ENCODE results near the gene WDR88.

The WDR88 gene

GRCh38 chr19:33177417-33177979, 45.6 kb downstream of the WDR88 start:
- TF ChIP-seq EZH2 (IDR thresholded peaks at IDR 0.05; ENCODE audit: borderline replicate concordance, low read length) (no peak), CTCF (IDR thresholded peaks at IDR 0.05; ENCODE audit: low read length) (peak; percentile 48; the same call in 1 of the 2 replicates)
- peak overlapping the region; percentile 78 for H3K4me2 ChIP-seq (ENCODE audit: low read length)
- H3K27me3 ChIP-seq (ENCODE audit: insufficient read depth, low read length) = no peaks in the 10 kb centered on the region
- no peaks in the 10 kb centered on the region for H3K9me3 ChIP-seq (ENCODE audit: low read length)
- H3K9me2 ChIP-seq (ENCODE audit: low read depth, low read length) = no peaks in the 10 kb centered on the region
- no peaks in the 10 kb centered on the region for H4K20me1 ChIP-seq (ENCODE audit: insufficient read depth, low read length)
- H3K36me3 ChIP-seq (ENCODE audit: insufficient read depth, low read length) = no peaks in the 10 kb centered on the region
- no peaks in the 10 kb centered on the region for H3K79me2 ChIP-seq (ENCODE audit: insufficient read depth, low read length)
- H3K9ac ChIP-seq (ENCODE audit: low read length) = peak overlapping the region; percentile 38; the same call in 1 of the 2 replicates
- peaks cover 19% of the 10 kb centered on the region for H3K4me1 ChIP-seq (ENCODE audit: insufficient read depth, low read length, severe bottlenecking)
- H2AFZ ChIP-seq (ENCODE audit: low read length) = no peak overlapping the region
- H3K27ac ChIP-seq (ENCODE audit: low read depth, low read length, poor library complexity, severe bottlenecking) = no peak overlapping the region
- peak overlapping the region; percentile 80 for H3K4me3 ChIP-seq (ENCODE audit: low read depth, low read length, poor library complexity, severe bottlenecking)
- H3F3A ChIP-seq (ENCODE audit: insufficient read depth, low read length) = peaks cover 3% of the 10 kb centered on the region; the same call in 1 of the 2 replicates

- Histone ChIP-seq H2AFZ (ENCODE audit: low read length) (no peak overlapping the region), H3K27me3 (ENCODE audit: insufficient read depth, low read length) (no peaks in the 10 kb centered on the region), H3K79me2 (ENCODE audit: insufficient read depth, low read length) (no peaks in the 10 kb centered on the region), H3F3A (ENCODE audit: insufficient read depth, low read length) (no peaks in the 10 kb centered on the region), H3K9ac (ENCODE audit: low read length) (no peak overlapping the region), H4K20me1 (ENCODE audit: insufficient read depth, low read length) (no peaks in the 10 kb centered on the region), H3K4me2 (ENCODE audit: low read length) (no peak overlapping the region), H3K4me3 (ENCODE audit: low read depth, low read length, poor library complexity, severe bottlenecking) (no peak overlapping the region), H3K36me3 (ENCODE audit: insufficient read depth, low read length) (no peaks in the 10 kb centered on the region), H3K27ac (ENCODE audit: low read depth, low read length, poor library complexity, severe bottlenecking) (no peak overlapping the region), H3K4me1 (ENCODE audit: insufficient read depth, low read length, severe bottlenecking) (no peaks in the 10 kb centered on the region), H3K9me2 (ENCODE audit: low read depth, low read length) (no peaks in the 10 kb centered on the region), H3K9me3 (ENCODE audit: low read length) (no peaks in the 10 kb centered on the region)
- no peak for TF ChIP-seq CTCF (IDR thresholded peaks at IDR 0.05; ENCODE audit: low read length)
- no peak for TF ChIP-seq EZH2 (IDR thresholded peaks at IDR 0.05; ENCODE audit: borderline replicate concordance, low read length)
These were observed 54.7 kb downstream of the WDR88 start for GRCh38 chr19:33186431-33187182.

GRCh38 chr19:33187183-33187540, 55.2 kb downstream of the WDR88 start:
- no peaks in the 10 kb centered on the region for H3K9me3 ChIP-seq (ENCODE audit: low read length)
- H4K20me1 ChIP-seq (ENCODE audit: insufficient read depth, low read length) = no peaks in the 10 kb centered on the region
- no peaks in the 10 kb centered on the region for H3K36me3 ChIP-seq (ENCODE audit: insufficient read depth, low read length)
- no peaks in the 10 kb centered on the region for H3K79me2 ChIP-seq (ENCODE audit: insufficient read depth, low read length)
- no peak for TF ChIP-seq EZH2 (IDR thresholded peaks at IDR 0.05; ENCODE audit: borderline replicate concordance, low read length)
- TF ChIP-seq CTCF (IDR thresholded peaks at IDR 0.05; ENCODE audit: low read length) = no peak
- no peak overlapping the region for H3K27ac ChIP-seq (ENCODE audit: low read depth, low read length, poor library complexity, severe bottlenecking)
- H3K9ac ChIP-seq (ENCODE audit: low read length) = no peak overlapping the region
- no peaks in the 10 kb centered on the region for H3K4me1 ChIP-seq (ENCODE audit: insufficient read depth, low read length, severe bottlenecking)
- no peak overlapping the region for H2AFZ ChIP-seq (ENCODE audit: low read length)
- no peaks in the 10 kb centered on the region for H3K9me2 ChIP-seq (ENCODE audit: low read depth, low read length)
- H3K4me3 ChIP-seq (ENCODE audit: low read depth, low read length, poor library complexity, severe bottlenecking) = no peak overlapping the region
- H3K4me2 ChIP-seq (ENCODE audit: low read length) = no peak overlapping the region
- H3K27me3 ChIP-seq (ENCODE audit: insufficient read depth, low read length) = no peaks in the 10 kb centered on the region
- H3F3A ChIP-seq (ENCODE audit: insufficient read depth, low read length) = no peaks in the 10 kb centered on the region
